GM10266 (cell line): ENCODE results near the gene MAP1S.

Source experiments
- DNase-seq: peaks from one replicate; pipeline ENCODE4 v3.0.0; 2012; ENCODE audit errors: extremely low spot score
- TF ChIP-seq, protein P1 (sequence below): IDR thresholded peaks from 2 replicates; pipeline ENCODE4 v1.5.1; 2012; ENCODE audit warnings: mild to moderate bottlenecking, low read depth; ENCODE audit not compliant: control insufficient read depth, insufficient read depth; ENCODE audit errors: missing control alignments

The MAP1S gene

DNA sequence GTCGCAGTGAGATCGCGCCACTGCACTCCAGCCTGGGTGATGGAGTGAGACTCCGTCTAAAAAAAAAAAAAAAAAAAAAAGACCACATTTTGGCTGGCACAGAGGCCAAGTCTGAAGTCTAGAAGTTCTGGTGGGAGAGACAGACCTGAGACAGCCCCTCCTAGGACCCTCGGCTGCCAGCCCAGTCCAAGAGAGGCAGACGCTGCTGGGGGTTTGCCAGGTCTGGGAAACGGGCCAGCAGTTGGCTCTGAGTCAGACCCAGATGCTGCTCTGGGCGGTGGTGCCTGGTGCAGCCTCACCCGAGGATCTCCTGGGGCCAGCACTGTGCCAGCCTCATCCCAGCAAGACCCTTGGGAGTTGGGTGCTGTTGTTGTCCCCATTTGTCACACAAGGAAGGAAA lies 37.8 kb downstream of the MAP1S start:
- TF ChIP-seq, protein P1, sequence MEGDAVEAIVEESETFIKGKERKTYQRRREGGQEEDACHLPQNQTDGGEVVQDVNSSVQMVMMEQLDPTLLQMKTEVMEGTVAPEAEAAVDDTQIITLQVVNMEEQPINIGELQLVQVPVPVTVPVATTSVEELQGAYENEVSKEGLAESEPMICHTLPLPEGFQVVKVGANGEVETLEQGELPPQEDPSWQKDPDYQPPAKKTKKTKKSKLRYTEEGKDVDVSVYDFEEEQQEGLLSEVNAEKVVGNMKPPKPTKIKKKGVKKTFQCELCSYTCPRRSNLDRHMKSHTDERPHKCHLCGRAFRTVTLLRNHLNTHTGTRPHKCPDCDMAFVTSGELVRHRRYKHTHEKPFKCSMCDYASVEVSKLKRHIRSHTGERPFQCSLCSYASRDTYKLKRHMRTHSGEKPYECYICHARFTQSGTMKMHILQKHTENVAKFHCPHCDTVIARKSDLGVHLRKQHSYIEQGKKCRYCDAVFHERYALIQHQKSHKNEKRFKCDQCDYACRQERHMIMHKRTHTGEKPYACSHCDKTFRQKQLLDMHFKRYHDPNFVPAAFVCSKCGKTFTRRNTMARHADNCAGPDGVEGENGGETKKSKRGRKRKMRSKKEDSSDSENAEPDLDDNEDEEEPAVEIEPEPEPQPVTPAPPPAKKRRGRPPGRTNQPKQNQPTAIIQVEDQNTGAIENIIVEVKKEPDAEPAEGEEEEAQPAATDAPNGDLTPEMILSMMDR, result no peak
- DNase-seq, result no peak

DNA sequence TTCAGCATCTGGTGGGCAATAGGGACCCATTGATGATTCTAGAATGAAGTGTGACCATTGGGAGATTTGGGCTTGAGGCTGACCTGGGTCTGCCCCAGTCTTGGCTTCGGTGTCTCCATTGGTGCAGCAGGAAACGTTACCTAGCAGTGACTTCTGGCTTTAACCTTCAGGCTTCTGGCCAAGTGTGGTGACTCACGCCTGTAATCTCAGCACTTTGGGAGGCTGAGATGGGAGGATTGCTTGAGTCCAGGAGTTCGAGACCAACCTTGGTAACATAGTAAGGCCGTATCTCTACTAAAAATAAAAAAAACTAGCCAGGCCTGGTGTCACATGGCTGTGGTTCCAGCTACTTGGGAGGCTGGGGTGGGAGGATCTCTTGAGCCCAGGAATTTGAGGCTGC lies 39.2 kb downstream of the MAP1S start:
- DNase-seq, result no peak
- TF ChIP-seq, protein P1, result no peak

DNA sequence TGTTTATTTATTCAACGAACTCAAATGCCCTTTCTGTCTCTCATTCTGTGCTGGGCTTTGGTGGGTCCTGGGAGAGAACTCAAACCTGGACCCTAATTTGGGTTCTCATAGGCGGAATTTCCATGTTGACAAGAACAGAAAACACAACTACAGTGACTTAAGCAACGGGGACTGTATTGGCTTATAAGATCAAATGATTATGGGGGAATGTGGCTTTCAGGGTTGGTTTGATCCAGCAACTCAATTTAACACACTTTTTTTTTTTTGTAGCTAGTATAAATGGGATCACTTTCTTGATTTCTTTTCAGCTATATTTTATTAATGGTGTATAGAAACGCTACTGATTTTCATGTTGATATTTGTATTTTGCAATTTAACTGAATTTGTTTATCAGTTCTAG lies 41.9 kb downstream of the MAP1S start:
- DNase-seq, result no peak
- TF ChIP-seq, protein P1, result no peak

DNA sequence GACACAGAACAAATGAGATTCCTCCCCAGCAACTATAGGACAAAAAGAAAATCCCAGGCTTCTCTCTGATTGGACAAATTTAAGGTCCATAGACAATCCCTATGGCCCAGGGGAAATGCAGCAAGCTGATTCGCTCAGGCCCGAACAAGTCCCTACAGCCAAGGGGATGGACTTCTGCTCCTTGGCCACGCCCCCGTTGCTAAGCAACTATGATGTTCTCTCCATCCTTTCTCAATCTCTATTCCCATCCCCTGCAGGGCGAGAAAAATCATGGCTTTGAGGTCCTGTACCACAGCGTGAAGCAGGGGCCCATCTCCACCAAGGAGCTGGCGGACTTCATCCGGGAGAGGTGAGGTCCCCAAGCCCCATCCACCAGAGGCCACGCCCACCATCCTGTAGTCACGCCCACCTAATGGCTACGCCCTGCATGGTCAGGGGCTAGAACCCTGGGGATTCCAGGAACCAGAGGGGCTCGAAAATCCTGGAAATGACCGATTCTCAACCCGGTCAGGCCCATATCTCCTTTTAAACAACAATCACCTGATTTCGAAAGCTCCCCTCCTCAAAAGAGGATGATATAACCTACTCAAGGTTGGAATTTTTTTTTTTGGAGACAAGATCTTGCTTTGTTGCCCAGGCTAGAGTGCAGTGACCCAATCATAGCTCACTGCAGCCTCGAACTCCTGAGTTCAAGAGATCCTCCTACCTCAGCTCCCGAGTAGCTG lies 43.4 kb downstream of the MAP1S start:
- no peak for DNase-seq
- TF ChIP-seq, protein P1, result no peak

DNA sequence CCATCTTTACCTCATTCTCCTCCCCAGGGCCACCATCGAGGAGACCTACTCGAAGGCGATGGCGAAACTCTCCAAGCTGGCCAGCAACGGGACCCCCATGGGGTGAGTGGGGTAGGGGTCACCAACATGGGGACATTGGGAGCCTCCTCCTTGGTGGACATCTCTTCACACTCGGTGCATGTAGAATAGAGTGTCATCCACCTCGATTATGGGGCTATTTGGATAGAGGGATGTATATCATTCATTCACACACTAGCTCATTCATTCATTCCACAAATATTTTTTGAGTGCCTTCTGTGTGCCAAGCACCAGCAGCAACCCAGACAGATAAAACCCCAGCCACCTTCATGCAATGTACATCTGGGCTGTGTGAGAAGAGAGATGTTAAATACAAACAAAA lies 45.1 kb downstream of the MAP1S start:
- DNase-seq, result no peak
- TF ChIP-seq, protein P1, result no peak

DNA sequence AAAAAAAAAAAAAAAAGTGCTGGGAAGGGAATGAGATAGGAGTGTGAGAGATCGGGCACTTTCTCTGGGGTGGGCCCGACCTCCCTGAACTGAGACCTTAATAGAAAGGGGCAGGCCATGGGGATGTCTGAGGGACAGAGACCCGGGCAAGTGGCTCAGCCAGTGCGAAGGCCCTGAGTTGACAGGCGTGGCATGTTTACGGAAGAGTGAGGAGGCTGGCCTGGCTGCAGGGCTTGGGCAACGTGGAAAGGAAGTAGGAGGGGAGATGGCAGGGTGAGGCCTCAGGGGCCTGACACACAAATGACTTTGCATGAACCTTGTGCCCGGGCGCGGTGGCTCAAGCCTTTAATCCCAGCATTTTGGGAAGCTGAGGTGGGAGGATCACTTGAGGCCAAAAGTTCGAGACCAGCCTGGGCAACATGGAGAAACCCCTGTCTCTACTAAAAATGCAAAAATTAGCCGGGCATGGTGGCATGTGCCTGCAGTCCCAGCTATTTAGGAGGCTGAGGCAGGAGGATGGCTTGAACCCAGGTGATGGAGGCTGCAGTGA lies 45.9 kb downstream of the MAP1S start:
- TF ChIP-seq, protein P1, result no peak
- DNase-seq, result no peak

DNA sequence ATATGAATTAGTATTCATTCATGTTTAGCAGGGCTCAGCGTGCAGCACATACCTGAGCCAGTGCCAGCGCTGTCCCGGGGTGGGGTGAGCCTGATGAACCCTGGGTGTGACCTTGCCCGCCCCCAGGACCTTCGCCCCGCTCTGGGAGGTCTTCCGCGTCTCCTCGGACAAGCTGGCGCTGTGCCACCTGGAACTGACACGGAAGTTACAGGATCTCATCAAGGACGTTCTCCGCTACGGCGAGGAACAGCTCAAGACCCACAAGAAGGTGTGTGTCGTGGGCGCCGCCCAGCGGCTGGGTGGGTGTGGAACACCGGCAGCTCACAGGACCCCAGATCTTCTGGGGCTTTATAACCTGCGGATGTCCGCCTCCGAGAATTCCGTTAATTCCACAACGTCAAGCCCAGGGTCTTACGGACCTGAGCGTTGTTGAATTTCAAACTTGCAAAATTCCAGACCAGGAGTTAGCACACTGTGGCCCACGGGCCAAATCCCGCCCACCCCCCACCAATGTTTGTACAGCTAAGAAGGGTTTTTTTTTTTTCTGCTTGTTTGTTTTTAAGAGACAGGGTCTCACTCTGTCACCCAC lies 47.4 kb downstream of the MAP1S start:
- DNase-seq, result peak; percentile 59
- TF ChIP-seq, protein P1, result peak; percentile 90
